Measurements from ENCODE around the gene SF3B2.

GRCh38 chr11:66109294-66109693 lies 57.1 kb downstream of the SF3B2 start:
- no peak for TF ChIP-seq POLR2AphosphoS5 (IDR thresholded peaks at IDR 0.05; ENCODE audit: borderline replicate concordance, low read depth, low read length)
- no peak for TF ChIP-seq EZH2 (IDR thresholded peaks at IDR 0.05)
- TF ChIP-seq FOXP2 (optimal IDR thresholded peaks at IDR 0.05; ENCODE audit: control extremely low read depth, extremely low read length, insufficient read depth) = no peak

Data from SK-N-MC (cell line).